Peyer's patch (tissue), 4 donors: ENCODE measurements around the gene ITK. TPM values are rescaled to one million over a fixed set of nuclear protein-coding genes. Genes with fewer than 3 reads are reported as not detected.

ENCODE experiments used
- DNase-seq, 3 donors: peaks; one replicate each; pipeline ENCODE4 v3.0.0-alpha.2; 2017 to 2019
- H3K27ac ChIP-seq, 4 donors: fragments of 200-600 bp; sonication (generic); one replicate each; pipeline ENCODE4 v1.5.1; 2016 to 2019
- H3K27me3 ChIP-seq, 2 donors: fragments of 200-600 bp; sonication (generic); one replicate each; pipeline ENCODE4 v1.5.1; 2019
- H3K36me3 ChIP-seq, 3 donors: fragments of 200-600 bp; sonication (generic); one replicate each; pipeline ENCODE4 v1.5.1; 2016 to 2019
- H3K4me1 ChIP-seq, 4 donors: fragments of 200-600 bp; sonication (generic); one replicate each; pipeline ENCODE4 v1.5.1; 2016 to 2019
- H3K4me3 ChIP-seq, 4 donors: fragments of 200-600 bp; sonication (generic); 1 replicate in 3 of 4; 2 replicates in 1 of 4; pipeline ENCODE4 v1.5.1; 2016 to 2019; ENCODE audit warnings: mild to moderate bottlenecking in 1 of 4
- H3K9me3 ChIP-seq, 4 donors: fragments of 200-600 bp; sonication (generic); one replicate each; pipeline ENCODE4 v1.5.1; 2016 to 2019; ENCODE audit warnings: mild to moderate bottlenecking in 1 of 4
- POLR2A ChIP-seq, 2 donors: fragments of 450-650 bp; IDR thresholded peaks; one replicate each; pipeline ENCODE4 v1.5.1; 2017; ENCODE audit warnings: antibody characterized with exemption in 2 of 2, mild to moderate bottlenecking in 2 of 2, moderate library complexity in 2 of 2
- total RNA-seq, 4 donors: library from RNA; depleted of rRNA; stranded (reverse); fragments of >200 nt; gene quantifications; one replicate each; pipeline ENCODE4 v1.1.0, GENCODE V29; 2016
- TF ChIP-seq, protein P1 (sequence below), 6 experiments: fragments of 450-650 bp in 4 of 6; fragments of 200-600 bp in 2 of 6; sonication (generic) in 1 of 6; IDR thresholded peaks; one replicate each; pipeline ENCODE4 v1.5.1; 2017 to 2019; ENCODE audit warnings: antibody characterized with exemption in 6 of 6, mild to moderate bottlenecking in 3 of 6, moderate library complexity in 1 of 6

Gene ITK
- total RNA-seq, 4 donors from 2014 or later, result 6.7 to 16.5 (median 6.9) TPM

DNA sequence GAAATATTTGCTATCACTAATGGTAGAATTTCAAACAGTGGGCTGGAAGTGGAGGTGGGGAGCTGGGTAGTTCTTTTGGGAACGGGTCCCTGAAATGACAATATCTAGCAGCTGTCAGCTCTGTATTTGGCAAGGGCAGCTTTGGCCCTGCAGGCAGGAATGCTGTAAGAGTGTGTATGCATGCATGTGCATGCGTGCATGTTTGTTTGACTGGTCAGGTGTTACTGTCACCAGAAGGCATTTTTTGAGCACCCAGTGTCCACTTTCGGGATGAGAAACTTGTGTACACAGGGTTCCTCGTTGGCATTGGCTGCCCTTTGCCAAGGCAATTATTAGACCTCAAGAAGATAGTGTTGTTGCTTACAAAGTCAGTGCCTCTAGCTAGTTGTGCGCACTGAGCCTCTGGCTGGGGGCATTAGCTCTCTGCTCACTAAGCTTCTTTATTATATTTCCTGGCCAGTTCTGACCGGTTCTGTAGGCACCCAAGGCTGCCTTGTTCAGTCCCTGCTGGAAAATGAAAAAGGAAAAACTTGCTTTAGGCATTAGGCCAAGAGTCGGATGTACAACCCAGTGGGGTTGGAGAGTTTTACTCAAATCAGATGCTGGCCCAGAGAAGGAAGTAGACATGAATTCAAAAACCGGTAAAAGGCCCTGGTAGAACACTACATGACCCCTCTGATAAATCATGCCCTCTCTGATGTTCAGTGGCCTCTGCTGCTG is 87.3 kb downstream of the ITK start:
- Histone ChIP-seq H3K4me3 (peak overlapping the region in 1 of 4 donors; percentile 24), H3K27me3 (no peaks in the 10 kb centered on the region), H3K4me1 (peaks cover 0 to 41% (median 25%) of the 10 kb centered on the region in 4 donors), H3K9me3 (no peaks in the 10 kb centered on the region), H3K36me3 (no peaks in the 10 kb centered on the region), H3K27ac (peak overlapping the region in 3 of 4 donors; percentile 9 to 99 (median 29))
- TF ChIP-seq, protein P1, sequence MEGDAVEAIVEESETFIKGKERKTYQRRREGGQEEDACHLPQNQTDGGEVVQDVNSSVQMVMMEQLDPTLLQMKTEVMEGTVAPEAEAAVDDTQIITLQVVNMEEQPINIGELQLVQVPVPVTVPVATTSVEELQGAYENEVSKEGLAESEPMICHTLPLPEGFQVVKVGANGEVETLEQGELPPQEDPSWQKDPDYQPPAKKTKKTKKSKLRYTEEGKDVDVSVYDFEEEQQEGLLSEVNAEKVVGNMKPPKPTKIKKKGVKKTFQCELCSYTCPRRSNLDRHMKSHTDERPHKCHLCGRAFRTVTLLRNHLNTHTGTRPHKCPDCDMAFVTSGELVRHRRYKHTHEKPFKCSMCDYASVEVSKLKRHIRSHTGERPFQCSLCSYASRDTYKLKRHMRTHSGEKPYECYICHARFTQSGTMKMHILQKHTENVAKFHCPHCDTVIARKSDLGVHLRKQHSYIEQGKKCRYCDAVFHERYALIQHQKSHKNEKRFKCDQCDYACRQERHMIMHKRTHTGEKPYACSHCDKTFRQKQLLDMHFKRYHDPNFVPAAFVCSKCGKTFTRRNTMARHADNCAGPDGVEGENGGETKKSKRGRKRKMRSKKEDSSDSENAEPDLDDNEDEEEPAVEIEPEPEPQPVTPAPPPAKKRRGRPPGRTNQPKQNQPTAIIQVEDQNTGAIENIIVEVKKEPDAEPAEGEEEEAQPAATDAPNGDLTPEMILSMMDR (IDR thresholded peaks at IDR 0.05), result no peak
- no peak for TF ChIP-seq POLR2A (IDR thresholded peaks at IDR 0.05)
- DNase-seq, result no peak

DNA sequence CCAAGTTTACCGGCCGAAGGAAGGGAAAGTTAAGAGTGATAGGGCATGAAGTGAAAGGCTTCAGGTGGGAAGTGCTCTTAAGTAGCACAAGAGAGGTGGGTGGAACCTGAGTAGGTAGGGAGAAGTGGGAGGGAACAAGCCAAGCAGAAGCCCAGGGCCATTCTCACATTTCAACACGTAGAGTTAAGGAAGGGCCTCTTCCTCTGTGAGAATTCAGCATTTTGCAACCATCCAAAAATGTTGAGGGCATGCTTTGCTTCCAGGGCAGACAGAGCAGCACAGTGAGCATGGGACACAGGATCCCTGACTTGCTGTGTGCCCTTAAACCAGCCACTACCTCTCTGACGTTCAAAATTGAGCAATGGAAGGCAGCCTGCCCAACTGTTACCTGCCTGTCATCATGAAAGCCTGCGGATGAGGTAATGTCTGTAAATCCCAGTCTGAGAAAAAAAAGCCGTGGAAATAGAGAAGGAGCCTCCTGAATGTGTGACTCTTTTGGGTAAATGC is 88.6 kb downstream of the ITK start:
- peak in 2 of 3 donors; percentile 53 to 59 for DNase-seq
- Histone ChIP-seq H3K4me3 (no peak overlapping the region), H3K9me3 (no peaks in the 10 kb centered on the region), H3K36me3 (no peaks in the 10 kb centered on the region), H3K4me1 (peaks cover 0 to 46% (median 25%) of the 10 kb centered on the region in 4 donors), H3K27me3 (no peaks in the 10 kb centered on the region), H3K27ac (peak overlapping the region in 3 of 4 donors; percentile 28 to 99 (median 46))
- TF ChIP-seq POLR2A (IDR thresholded peaks at IDR 0.05), result no peak
- TF ChIP-seq, protein P1 (IDR thresholded peaks at IDR 0.05), result no peak

DNA sequence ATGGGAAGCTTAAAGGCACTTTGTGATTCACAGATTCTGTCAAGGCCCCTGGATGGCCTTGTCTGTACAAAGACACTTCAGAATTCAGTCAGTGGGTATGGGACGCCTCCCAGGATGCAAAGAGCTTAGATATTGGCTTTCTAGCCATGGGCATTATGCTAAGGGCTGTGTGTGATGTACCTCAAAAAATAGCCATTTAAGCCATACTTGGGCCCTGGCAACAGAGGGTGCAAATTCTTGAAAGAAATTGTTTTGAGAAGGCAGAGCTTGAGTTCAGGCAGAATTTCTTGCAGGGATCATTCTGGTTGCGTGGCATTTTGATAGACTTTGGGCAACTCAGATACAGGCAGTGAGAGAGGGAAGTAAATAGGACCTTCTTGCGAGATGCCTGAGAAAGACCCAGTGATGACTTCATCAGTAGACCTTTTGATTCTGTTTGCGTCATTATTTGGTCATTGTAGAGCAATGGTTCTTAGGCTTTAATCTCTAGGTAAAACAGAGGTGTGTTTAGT is 89.2 kb downstream of the ITK start:
- H3K27ac ChIP-seq, result peak overlapping the region in 3 of 4 donors; percentile 28 to 99 (median 46)
- no peaks in the 10 kb centered on the region for H3K36me3 ChIP-seq
- H3K4me3 ChIP-seq, result no peak overlapping the region
- no peaks in the 10 kb centered on the region for H3K9me3 ChIP-seq
- TF ChIP-seq POLR2A (IDR thresholded peaks at IDR 0.05), result no peak
- TF ChIP-seq, protein P1 (IDR thresholded peaks at IDR 0.05), result no peak
- H3K27me3 ChIP-seq, result no peaks in the 10 kb centered on the region
- DNase-seq, result no peak
- peaks cover 0 to 46% (median 25%) of the 10 kb centered on the region in 4 donors for H3K4me1 ChIP-seq

DNA sequence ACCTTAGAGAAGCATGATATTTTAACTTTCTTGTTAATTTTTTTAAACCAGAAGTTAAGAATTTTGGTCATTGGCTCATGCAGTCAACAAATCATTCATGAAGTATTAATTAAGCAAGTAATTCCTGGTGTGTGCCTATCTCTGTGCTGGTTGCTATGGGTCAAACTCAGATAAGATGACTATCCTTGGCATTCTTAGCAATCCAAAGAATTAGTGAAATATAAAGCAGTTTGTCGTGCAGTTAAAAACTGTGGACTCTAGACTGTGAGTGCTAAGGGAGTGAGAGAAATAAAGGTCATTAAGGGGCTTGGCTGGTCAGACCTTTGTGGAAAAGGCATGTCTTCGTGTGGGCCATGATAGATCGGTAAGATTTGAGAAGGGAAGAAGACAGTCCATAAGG is 90.1 kb downstream of the ITK start:
- Histone ChIP-seq H3K36me3 (no peaks in the 10 kb centered on the region), H3K27me3 (no peaks in the 10 kb centered on the region), H3K4me3 (no peak overlapping the region), H3K4me1 (peaks cover 0 to 41% (median 21%) of the 10 kb centered on the region in 4 donors), H3K27ac (peak overlapping the region; percentile 73 to 99 (median 75)), H3K9me3 (no peaks in the 10 kb centered on the region)
- TF ChIP-seq, protein P1 (IDR thresholded peaks at IDR 0.05), result no peak
- no peak for TF ChIP-seq POLR2A (IDR thresholded peaks at IDR 0.05)
- no peak for DNase-seq

DNA sequence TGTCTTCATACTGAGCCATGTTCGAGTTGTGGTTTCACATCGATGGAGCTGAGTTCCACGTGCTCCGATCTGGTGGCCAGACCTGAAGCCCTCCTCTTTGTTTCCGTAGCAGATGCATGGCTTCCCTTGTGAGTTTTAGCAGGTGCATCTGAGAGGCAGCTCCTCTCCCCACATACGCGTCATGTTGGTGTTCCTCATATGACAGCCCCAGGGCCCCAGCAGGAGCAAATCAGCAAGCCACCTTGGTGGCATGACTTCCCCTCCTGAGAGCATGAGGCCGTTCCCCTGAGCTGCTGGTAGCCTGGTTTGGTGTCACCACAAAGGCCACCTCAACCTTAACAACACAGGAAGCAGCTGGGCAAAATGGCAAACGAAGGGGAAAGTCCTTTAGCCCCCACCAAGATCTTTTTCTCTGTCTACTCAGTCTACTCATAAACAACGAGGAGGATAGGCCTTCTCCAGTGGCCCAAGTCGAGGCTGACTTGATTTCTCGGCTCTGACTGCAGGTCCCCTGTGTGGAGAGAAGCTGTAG is 91.2 kb downstream of the ITK start:
- no peaks in the 10 kb centered on the region for H3K36me3 ChIP-seq
- TF ChIP-seq POLR2A (IDR thresholded peaks at IDR 0.05), result no peak
- TF ChIP-seq, protein P1 (IDR thresholded peaks at IDR 0.05), result no peak
- H3K27me3 ChIP-seq, result no peaks in the 10 kb centered on the region
- no peak overlapping the region for H3K4me3 ChIP-seq
- H3K4me1 ChIP-seq, result peaks cover 0 to 41% (median 17%) of the 10 kb centered on the region in 4 donors
- no peaks in the 10 kb centered on the region for H3K9me3 ChIP-seq
- DNase-seq, result peak in 2 of 3 donors; percentile 94 to 96
- H3K27ac ChIP-seq, result peak overlapping the region; percentile 73 to 99 (median 75)
